GM12874 (cell line): ENCODE data around the gene PDE11A.

Source experiments
- TF ChIP-seq, protein P1 (sequence below): IDR thresholded peaks from 2 replicates; pipeline ENCODE4 v1.5.1; 2011; ENCODE audit warnings: low read depth, mild to moderate bottlenecking, control low read depth, low read length, moderate library complexity; ENCODE audit not compliant: insufficient read depth

Gene PDE11A

GRCh38 chr2:177885828-177886466 is 186.6 kb downstream of the PDE11A start:
- TF ChIP-seq, protein P1, sequence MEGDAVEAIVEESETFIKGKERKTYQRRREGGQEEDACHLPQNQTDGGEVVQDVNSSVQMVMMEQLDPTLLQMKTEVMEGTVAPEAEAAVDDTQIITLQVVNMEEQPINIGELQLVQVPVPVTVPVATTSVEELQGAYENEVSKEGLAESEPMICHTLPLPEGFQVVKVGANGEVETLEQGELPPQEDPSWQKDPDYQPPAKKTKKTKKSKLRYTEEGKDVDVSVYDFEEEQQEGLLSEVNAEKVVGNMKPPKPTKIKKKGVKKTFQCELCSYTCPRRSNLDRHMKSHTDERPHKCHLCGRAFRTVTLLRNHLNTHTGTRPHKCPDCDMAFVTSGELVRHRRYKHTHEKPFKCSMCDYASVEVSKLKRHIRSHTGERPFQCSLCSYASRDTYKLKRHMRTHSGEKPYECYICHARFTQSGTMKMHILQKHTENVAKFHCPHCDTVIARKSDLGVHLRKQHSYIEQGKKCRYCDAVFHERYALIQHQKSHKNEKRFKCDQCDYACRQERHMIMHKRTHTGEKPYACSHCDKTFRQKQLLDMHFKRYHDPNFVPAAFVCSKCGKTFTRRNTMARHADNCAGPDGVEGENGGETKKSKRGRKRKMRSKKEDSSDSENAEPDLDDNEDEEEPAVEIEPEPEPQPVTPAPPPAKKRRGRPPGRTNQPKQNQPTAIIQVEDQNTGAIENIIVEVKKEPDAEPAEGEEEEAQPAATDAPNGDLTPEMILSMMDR, result no peak

GRCh38 chr2:177883177-177883576 is 189.4 kb downstream of the PDE11A start:
- TF ChIP-seq, protein P1, result no peak

GRCh38 chr2:177882501-177882900 is 190.1 kb downstream of the PDE11A start:
- TF ChIP-seq, protein P1, result no peak

DNA sequence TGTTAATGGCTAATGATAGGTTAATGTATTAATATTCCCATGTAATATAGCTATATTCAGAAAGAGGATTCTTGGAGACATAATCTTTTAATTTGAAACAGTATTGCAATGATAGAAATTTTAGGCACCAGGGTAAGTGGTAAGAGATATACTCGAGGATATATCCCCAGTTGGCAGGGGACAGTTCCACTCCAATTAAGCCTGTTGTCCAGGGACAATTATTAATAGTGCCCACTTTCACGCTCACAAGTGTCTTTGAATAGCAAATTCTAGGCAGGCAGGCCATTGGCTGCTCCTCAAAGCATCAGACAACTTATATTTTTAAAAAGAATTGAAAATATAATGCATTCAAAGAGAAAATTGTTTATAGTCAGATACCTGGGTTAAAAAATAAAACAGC is 190.7 kb downstream of the PDE11A start:
- TF ChIP-seq, protein P1, result no peak

DNA sequence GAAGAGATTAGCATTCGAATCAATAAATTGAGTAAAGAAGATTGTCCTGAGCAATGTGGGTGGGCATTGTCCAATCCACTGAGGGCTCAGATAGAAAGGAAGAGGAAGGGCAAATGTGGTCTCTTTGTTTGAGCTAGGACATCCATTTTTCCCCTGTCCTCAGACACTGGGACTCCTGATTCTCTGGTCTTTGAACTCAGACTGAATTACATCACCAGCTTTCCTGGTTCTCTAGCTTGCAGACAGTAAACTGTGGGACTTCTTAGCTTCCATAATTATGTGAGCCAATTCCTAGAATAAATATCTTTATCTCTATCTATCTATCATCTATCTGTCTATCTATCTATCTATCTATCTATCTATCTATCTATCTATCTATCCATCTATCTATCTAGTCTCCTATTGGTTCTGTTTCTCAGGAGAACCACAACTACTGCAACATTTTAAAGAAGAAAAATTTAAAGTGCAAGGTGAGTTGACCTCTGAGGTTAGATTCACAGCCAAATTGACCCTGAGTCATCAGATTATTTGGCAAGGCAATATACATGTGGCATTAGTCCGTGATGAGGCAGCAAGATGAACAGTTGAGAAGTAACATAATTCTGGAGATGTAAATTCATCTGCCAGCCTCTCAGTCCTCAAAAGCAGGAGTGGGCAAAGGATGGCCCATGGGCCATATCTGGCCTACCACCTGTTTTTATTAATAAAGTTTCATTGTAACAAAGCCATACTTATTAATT is 191.4 kb downstream of the PDE11A start:
- TF ChIP-seq, protein P1, result no peak

- TF ChIP-seq, protein P1, result no peak
Measured at GRCh38 chr2:177880285-177880684, 192.3 kb downstream of the PDE11A start.

DNA sequence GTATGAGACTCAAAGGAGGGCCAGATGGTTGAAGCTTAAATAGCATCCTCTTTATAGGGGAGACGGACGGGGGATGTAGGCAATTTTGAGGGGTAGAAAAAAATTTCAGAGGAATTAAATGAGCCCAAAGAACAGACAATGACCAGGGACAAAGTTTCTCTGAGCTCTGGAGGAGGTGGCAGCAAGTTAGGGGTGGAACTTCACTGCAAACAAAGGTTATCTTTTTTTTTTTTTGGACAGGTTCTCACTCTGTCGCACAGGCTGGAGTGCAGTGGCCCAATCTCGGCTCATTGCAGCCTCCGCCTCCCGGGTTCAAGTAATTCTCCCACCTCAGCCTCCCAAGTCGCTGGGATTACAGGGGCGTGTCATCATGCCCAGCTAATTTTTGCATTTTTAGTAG is 195.6 kb downstream of the PDE11A start:
- TF ChIP-seq, protein P1, result no peak
